Trophoblast cell (in vitro differentiated cells and primary cell): ENCODE results near the gene POU2F1.

ENCODE experiments used
- DNase-seq, 2 donors: peaks; one replicate each; pipeline ENCODE4 v3.0.0-alpha.2; 2016
- H2AFZ ChIP-seq: 2 replicates; pipeline ENCODE4 v1.6.1; 2013; ENCODE audit warnings: low read length, moderate library complexity, mild to moderate bottlenecking; ENCODE audit not compliant: insufficient read depth, poor library complexity
- H2AK5ac ChIP-seq: 2 replicates; pipeline ENCODE4 v1.6.1; 2013; ENCODE audit warnings: mild to moderate bottlenecking, low read length
- H2BK120ac ChIP-seq: 2 replicates; pipeline ENCODE4 v1.6.1; 2013; ENCODE audit warnings: low read length, mild to moderate bottlenecking, moderate library complexity; ENCODE audit not compliant: insufficient read depth, poor library complexity
- H2BK12ac ChIP-seq: 2 replicates; pipeline ENCODE4 v1.6.1; 2013; ENCODE audit warnings: mild to moderate bottlenecking, low read length, moderate library complexity
- H2BK5ac ChIP-seq: 2 replicates; pipeline ENCODE4 v1.6.1; 2013; ENCODE audit warnings: low read length, low read depth, moderate library complexity, mild to moderate bottlenecking; ENCODE audit not compliant: poor library complexity
- H3K14ac ChIP-seq: 2 replicates; pipeline ENCODE4 v1.6.1; 2013; ENCODE audit warnings: mild to moderate bottlenecking, low read length
- H3K18ac ChIP-seq: 2 replicates; pipeline ENCODE4 v1.6.1; 2013; ENCODE audit warnings: mild to moderate bottlenecking, low read length
- H3K23ac ChIP-seq: 2 replicates; pipeline ENCODE4 v1.6.1; 2013; ENCODE audit warnings: low read length
- H3K27ac ChIP-seq: 2 replicates; pipeline ENCODE4 v1.5.1; 2013; ENCODE audit warnings: low read depth, mild to moderate bottlenecking, inconsistent platforms, low read length, moderate library complexity
- H3K27me3 ChIP-seq: 2 replicates; pipeline ENCODE4 v1.6.1; 2013; ENCODE audit warnings: inconsistent platforms, mild to moderate bottlenecking, low read length, moderate library complexity; ENCODE audit not compliant: insufficient read depth
- H3K36me3 ChIP-seq, 2 experiments: 1 replicate in 1 of 2; 2 replicates in 1 of 2; pipeline ENCODE4 v1.6.1; 2013; ENCODE audit warnings: low read length in 2 of 2, mild to moderate bottlenecking in 2 of 2, moderate library complexity in 1 of 2; ENCODE audit not compliant: insufficient read depth in 2 of 2, control insufficient read depth in 1 of 2
- H3K4ac ChIP-seq: 2 replicates; pipeline ENCODE4 v1.6.1; 2013; ENCODE audit warnings: low read depth, mild to moderate bottlenecking, low read length, moderate library complexity
- H3K4me1 ChIP-seq, 2 experiments: 1 replicate in 1 of 2; 2 replicates in 1 of 2; pipeline ENCODE4 v1.6.1; 2013; ENCODE audit warnings: low read length in 2 of 2, mild to moderate bottlenecking in 2 of 2, moderate library complexity in 1 of 2; ENCODE audit not compliant: insufficient read depth in 2 of 2, control insufficient read depth in 1 of 2
- H3K4me2 ChIP-seq: 2 replicates; pipeline ENCODE4 v1.6.1; 2013; ENCODE audit warnings: inconsistent platforms, mild to moderate bottlenecking, low read length, moderate library complexity
- H3K4me3 ChIP-seq: 2 replicates; pipeline ENCODE4 v1.5.1; 2013; ENCODE audit warnings: mild to moderate bottlenecking, low read depth, low read length, inconsistent platforms
- H3K79me1 ChIP-seq: one replicate; pipeline ENCODE4 v1.6.1; 2013; ENCODE audit warnings: low read length
- H3K79me2 ChIP-seq: 2 replicates; pipeline ENCODE4 v1.6.1; 2013; ENCODE audit warnings: low read length, mild to moderate bottlenecking; ENCODE audit not compliant: control insufficient read depth, insufficient read depth, poor library complexity
- H3K9ac ChIP-seq: 2 replicates; pipeline ENCODE4 v1.6.1; 2013; ENCODE audit warnings: mild to moderate bottlenecking, low read length
- H3K9me3 ChIP-seq: 2 replicates; pipeline ENCODE4 v1.6.1; 2013; ENCODE audit warnings: low read depth, mild to moderate bottlenecking, control low read depth, inconsistent platforms, low read length; ENCODE audit not compliant: insufficient read depth
- H4K12ac ChIP-seq: 2 replicates; pipeline ENCODE4 v1.6.1; 2013; ENCODE audit warnings: low read depth, mild to moderate bottlenecking, low read length, moderate library complexity
- H4K8ac ChIP-seq: 2 replicates; pipeline ENCODE4 v1.6.1; 2013; ENCODE audit warnings: low read depth, mild to moderate bottlenecking, low read length, moderate library complexity
- H4K91ac ChIP-seq: one replicate; pipeline ENCODE4 v1.6.1; 2013; ENCODE audit warnings: low read depth, mild to moderate bottlenecking, low read length, moderate library complexity
- WGBS: extraction: QIAGEN DNeasy Blood & Tissue Kit; methylation state at CpG from one replicate; pipeline ENCODE4 v1.1.7; 2013; ENCODE audit warnings: missing lambda C conversion rate; ENCODE audit not compliant: insufficient read length, insufficient coverage; ENCODE audit errors: extremely low coverage; 5-methylcytosine and 5-hydroxymethylcytosine counted together

POU2F1 gene

GRCh38 chr1:167330601-167331293 is 110.1 kb downstream of the POU2F1 start:
- no peak overlapping the region for H3K4me2 ChIP-seq
- H3K4me3 ChIP-seq = no peak overlapping the region
- DNase-seq = no peak
- H2BK12ac ChIP-seq = no peak overlapping the region
- H2BK120ac ChIP-seq = no peak overlapping the region
- WGBS = no CpG with 5 or more reads among the region's 1 CpG
- no peak overlapping the region for H3K14ac ChIP-seq
- H3K79me1 ChIP-seq = no peaks in the 10 kb centered on the region
- no peaks in the 10 kb centered on the region for H3K27me3 ChIP-seq
- no peak overlapping the region for H3K4ac ChIP-seq
- H4K8ac ChIP-seq = no peak overlapping the region
- no peak overlapping the region for H3K18ac ChIP-seq
- no peak overlapping the region for H2AFZ ChIP-seq
- no peak overlapping the region for H3K27ac ChIP-seq
- H3K9me3 ChIP-seq = no peaks in the 10 kb centered on the region
- no peak overlapping the region for H3K23ac ChIP-seq
- no peak overlapping the region for H2AK5ac ChIP-seq
- H3K4me1 ChIP-seq = no peaks in the 10 kb centered on the region
- no peak overlapping the region for H3K9ac ChIP-seq
- H3K79me2 ChIP-seq = no peaks in the 10 kb centered on the region
- H3K36me3 ChIP-seq = no peaks in the 10 kb centered on the region
- H2BK5ac ChIP-seq = no peak overlapping the region
- H4K91ac ChIP-seq = no peak overlapping the region
- no peak overlapping the region for H4K12ac ChIP-seq

- no peak overlapping the region for H4K12ac ChIP-seq
- no peak overlapping the region for H3K4ac ChIP-seq
- no peak overlapping the region for H2BK12ac ChIP-seq
- H3K79me2 ChIP-seq = no peaks in the 10 kb centered on the region
- H2BK120ac ChIP-seq = no peak overlapping the region
- no peak overlapping the region for H3K4me3 ChIP-seq
- H3K4me1 ChIP-seq = no peaks in the 10 kb centered on the region
- H2AFZ ChIP-seq = no peak overlapping the region
- H3K9ac ChIP-seq = no peak overlapping the region
- no peak overlapping the region for H2BK5ac ChIP-seq
- H3K27ac ChIP-seq = no peak overlapping the region
- H3K27me3 ChIP-seq = no peaks in the 10 kb centered on the region
- H3K36me3 ChIP-seq = no peaks in the 10 kb centered on the region
- no peaks in the 10 kb centered on the region for H3K9me3 ChIP-seq
- no peak overlapping the region for H2AK5ac ChIP-seq
- no CpG with 5 or more reads among the region's 2 CpGs for WGBS
- no peak overlapping the region for H3K14ac ChIP-seq
- H3K18ac ChIP-seq = no peak overlapping the region
- H3K23ac ChIP-seq = no peak overlapping the region
- no peak overlapping the region for H3K4me2 ChIP-seq
- no peaks in the 10 kb centered on the region for H3K79me1 ChIP-seq
- DNase-seq = no peak
- no peak overlapping the region for H4K8ac ChIP-seq
- no peak overlapping the region for H4K91ac ChIP-seq
These were observed 111.0 kb downstream of the POU2F1 start for GRCh38 chr1:167331650-167332049.

- no peaks in the 10 kb centered on the region for H3K36me3 ChIP-seq
These were observed 111.8 kb downstream of the POU2F1 start for GRCh38 chr1:167332503-167332902.

GRCh38 chr1:167333124-167333523 is 112.4 kb downstream of the POU2F1 start:
- Histone ChIP-seq H3K23ac (no peak overlapping the region), H3K4me2 (no peak overlapping the region), H3K18ac (no peak overlapping the region), H3K36me3 (no peaks in the 10 kb centered on the region), H2AK5ac (no peak overlapping the region), H2AFZ (no peak overlapping the region), H3K4me3 (no peak overlapping the region), H3K27ac (no peak overlapping the region), H2BK120ac (no peak overlapping the region), H4K8ac (no peak overlapping the region), H3K79me1 (no peaks in the 10 kb centered on the region), H3K14ac (no peak overlapping the region), H2BK5ac (no peak overlapping the region), H4K91ac (no peak overlapping the region), H3K79me2 (no peaks in the 10 kb centered on the region), H3K4me1 (no peaks in the 10 kb centered on the region), H3K9ac (no peak overlapping the region), H3K4ac (no peak overlapping the region), H2BK12ac (no peak overlapping the region), H3K27me3 (no peaks in the 10 kb centered on the region), H3K9me3 (no peaks in the 10 kb centered on the region), H4K12ac (no peak overlapping the region)
- no CpG with 5 or more reads among the region's 2 CpGs for WGBS
- no peak for DNase-seq

More at GRCh38 chr1:167332503-167332902, 111.8 kb downstream of the POU2F1 start:
- no peak for DNase-seq
- H2BK120ac ChIP-seq = no peak overlapping the region
- H3K79me2 ChIP-seq = no peaks in the 10 kb centered on the region
- no peak overlapping the region for H4K8ac ChIP-seq
- H2AK5ac ChIP-seq = no peak overlapping the region
- H3K27ac ChIP-seq = no peak overlapping the region
- no peak overlapping the region for H3K4me3 ChIP-seq
- H3K23ac ChIP-seq = no peak overlapping the region
- H3K18ac ChIP-seq = no peak overlapping the region
- H3K4ac ChIP-seq = no peak overlapping the region
- no CpG with 5 or more reads among the region's 1 CpG for WGBS
- H4K12ac ChIP-seq = no peak overlapping the region
- no peak overlapping the region for H2BK12ac ChIP-seq
- no peak overlapping the region for H3K4me2 ChIP-seq
- no peak overlapping the region for H4K91ac ChIP-seq
- no peaks in the 10 kb centered on the region for H3K27me3 ChIP-seq
- no peaks in the 10 kb centered on the region for H3K4me1 ChIP-seq
- H3K9me3 ChIP-seq = no peaks in the 10 kb centered on the region
- no peak overlapping the region for H2BK5ac ChIP-seq
- H3K9ac ChIP-seq = no peak overlapping the region
- no peaks in the 10 kb centered on the region for H3K79me1 ChIP-seq
- H3K14ac ChIP-seq = no peak overlapping the region
- H2AFZ ChIP-seq = no peak overlapping the region
